NB4 (cell line): ENCODE results near the gene TMEM187.

Experiments
- CTCF ChIP-seq: IDR thresholded peaks from one replicate; pipeline ENCODE4 v1.5.1; 2012; ENCODE audit warnings: low read depth, low read length
- MAX ChIP-seq: IDR thresholded peaks from 2 replicates; pipeline ENCODE4 v1.6.1; 2011; ENCODE audit warnings: low read depth, low read length
- MYC ChIP-seq: IDR thresholded peaks from 2 replicates; pipeline ENCODE4 v1.6.1; 2011; ENCODE audit warnings: low read depth, low read length
- POLR2A ChIP-seq: IDR thresholded peaks from 2 replicates; pipeline ENCODE4 v1.6.1; 2011; ENCODE audit warnings: mild to moderate bottlenecking; ENCODE audit not compliant: insufficient read length; ENCODE audit errors: extremely low read depth

GRCh38 chrX:153954558-153955227 is 17.9 kb upstream of the TMEM187 start:
- TF ChIP-seq CTCF = no peak
- no peak for TF ChIP-seq POLR2A
- no peak for TF ChIP-seq MAX
- TF ChIP-seq MYC = no peak
